IMR-90 (cell line): ENCODE measurements around the gene UGT1A10. TPM values are rescaled to one million over a fixed set of nuclear protein-coding genes. Genes with fewer than 3 reads are reported as not detected.
A peak's percentile ranks its signal among the peaks of the same experiment; 100 is the strongest.

ENCODE experiments used
- ATAC-seq: fragments of 200-7000 bp; cut with Tn5 transposase; 2 replicates; pipeline ENCODE4 v1.9.1; 2020; ENCODE audit warnings: low read depth, mild to moderate bottlenecking, moderate library complexity
- BruUV-seq: library from RNA; stranded (reverse); fragments of 400-500 nt; replicated peaks from 2 replicates; lab custom pipeline; 2021; lab: Mats Ljungman, UMichigan
- CTCF ChIA-PET: fragments of 300-600 bp; formaldehyde crosslinking; extraction: SDS; loops from one replicate; lab custom pipeline; 2021; ENCODE audit warnings: antibody characterized with exemption; lab: Yijun Ruan, JAX
- POLR2A ChIA-PET: fragments of 300-600 bp; sonication (Branson Sonifier 250); formaldehyde crosslinking; loops from one replicate; lab custom pipeline; 2022; ENCODE audit warnings: antibody characterized with exemption; ENCODE audit not compliant: unreplicated experiment; lab: Charles Lee
- DNase-seq: peaks from one replicate; pipeline ENCODE4 v3.0.0; 2013
- H2AFZ ChIP-seq: replicated peaks from 2 replicates; pipeline ENCODE3; 2013; ENCODE audit warnings: low read length, mild to moderate bottlenecking; ENCODE audit not compliant: poor library complexity
- H2AK5ac ChIP-seq: 2 replicates; pipeline ENCODE4 v1.6.1; 2013; ENCODE audit warnings: low read depth, low read length, inconsistent platforms
- H2AK9ac ChIP-seq: replicated peaks from 2 replicates; pipeline ENCODE3; 2013; ENCODE audit warnings: mild to moderate bottlenecking, low read depth, low read length, moderate library complexity; ENCODE audit not compliant: poor library complexity
- H2BK120ac ChIP-seq: 2 replicates; pipeline ENCODE4 v1.6.1; 2013; ENCODE audit warnings: low read depth, low read length, inconsistent platforms
- H2BK15ac ChIP-seq: 3 replicates; pipeline ENCODE4 v1.6.1; 2013; ENCODE audit warnings: low read depth, low read length, inconsistent platforms
- H2BK20ac ChIP-seq: 2 replicates; pipeline ENCODE4 v1.6.1; 2013; ENCODE audit warnings: low read depth, mild to moderate bottlenecking, inconsistent platforms, low read length, moderate library complexity
- H2BK5ac ChIP-seq: 2 replicates; pipeline ENCODE4 v1.6.1; 2013; ENCODE audit warnings: mild to moderate bottlenecking, low read depth, low read length, inconsistent platforms; ENCODE audit not compliant: poor library complexity, severe bottlenecking
- H3K14ac ChIP-seq: replicated peaks from 2 replicates; pipeline ENCODE4 v1.6.1; 2013; ENCODE audit warnings: low read depth, low read length, inconsistent platforms
- H3K18ac ChIP-seq: 2 replicates; pipeline ENCODE4 v1.6.1; 2013; ENCODE audit warnings: low read depth, low read length, control low read depth
- H3K23ac ChIP-seq: 2 replicates; pipeline ENCODE4 v1.6.1; 2013; ENCODE audit warnings: low read depth, low read length, inconsistent platforms
- H3K27ac ChIP-seq: 2 replicates; pipeline ENCODE4 v1.5.1; 2013; ENCODE audit warnings: mild to moderate bottlenecking, control low read depth, low read length; ENCODE audit not compliant: insufficient read depth
- H3K27me3 ChIP-seq: 2 replicates; pipeline ENCODE4 v1.6.1; 2013; ENCODE audit warnings: low read length; ENCODE audit not compliant: control insufficient read depth, insufficient read depth
- H3K36me3 ChIP-seq: 2 replicates; pipeline ENCODE4 v1.6.1; 2013; ENCODE audit warnings: low read length, mixed read lengths; ENCODE audit not compliant: control insufficient read depth, insufficient read depth
- H3K4ac ChIP-seq: 2 replicates; pipeline ENCODE4 v1.6.1; 2013; ENCODE audit warnings: low read depth, low read length, inconsistent platforms
- H3K4me1 ChIP-seq: 2 replicates; pipeline ENCODE4 v1.6.1; 2013; ENCODE audit warnings: low read length, mixed read lengths; ENCODE audit not compliant: control insufficient read depth, insufficient read depth
- H3K4me2 ChIP-seq: 2 replicates; pipeline ENCODE4 v1.6.1; 2013; ENCODE audit warnings: low read depth, mild to moderate bottlenecking, control low read depth, low read length, moderate library complexity
- H3K4me3 ChIP-seq: 2 replicates; pipeline ENCODE4 v1.5.1; 2013; ENCODE audit warnings: low read depth, mild to moderate bottlenecking, control low read depth, low read length, moderate library complexity; ENCODE audit not compliant: insufficient read depth
- H3K56ac ChIP-seq: 2 replicates; pipeline ENCODE4 v1.6.1; 2013; ENCODE audit warnings: low read length, inconsistent platforms; ENCODE audit not compliant: insufficient read depth; ENCODE audit errors: extremely low read depth
- H3K79me1 ChIP-seq, 2 experiments: 2 replicates each; pipeline ENCODE4 v1.6.1; 2013; ENCODE audit warnings: low read length in 2 of 2, inconsistent platforms in 1 of 2, low read depth in 1 of 2
- H3K9ac ChIP-seq: 2 replicates; pipeline ENCODE4 v1.6.1; 2013; ENCODE audit warnings: low read depth, low read length, control low read depth
- H3K9me1 ChIP-seq: 2 replicates; pipeline ENCODE4 v1.6.1; 2013; ENCODE audit warnings: low read length, inconsistent platforms; ENCODE audit not compliant: insufficient read depth
- H3K9me3 ChIP-seq: 2 replicates; pipeline ENCODE4 v1.6.1; 2013; ENCODE audit warnings: low read length; ENCODE audit not compliant: control insufficient read depth, insufficient read depth
- H4K20me1 ChIP-seq: 2 replicates; pipeline ENCODE4 v1.6.1; 2013; ENCODE audit warnings: low read length, inconsistent platforms; ENCODE audit not compliant: insufficient read depth
- H4K5ac ChIP-seq: 2 replicates; pipeline ENCODE4 v1.6.1; 2013; ENCODE audit warnings: mild to moderate bottlenecking, low read depth, low read length, control low read depth
- H4K8ac ChIP-seq, 2 experiments: 2 replicates each; pipeline ENCODE4 v1.6.1; 2013; ENCODE audit warnings: low read depth in 2 of 2, low read length in 2 of 2, control low read depth in 1 of 2, inconsistent platforms in 1 of 2
- H4K91ac ChIP-seq: 2 replicates; pipeline ENCODE4 v1.6.1; 2013; ENCODE audit warnings: low read depth, low read length, inconsistent platforms; ENCODE audit not compliant: insufficient read depth
- BHLHE40 ChIP-seq: fragments of 150-350 bp; IDR thresholded peaks from 2 replicates; pipeline ENCODE4 v1.6.1; 2016; ENCODE audit warnings: mild to moderate bottlenecking, low read depth, low read length
- CEBPB ChIP-seq: IDR thresholded peaks from 2 replicates; pipeline ENCODE4 v1.6.1; 2012; ENCODE audit warnings: low read depth, low read length, improper control_type of control experiment
- CHD1 ChIP-seq: IDR thresholded peaks from 2 replicates; pipeline ENCODE4 v1.6.1; 2012; ENCODE audit warnings: low read depth, low read length, improper control_type of control experiment
- CTCF ChIP-seq: conservative IDR thresholded peaks from 2 replicates; pipeline ENCODE4 v1.5.1; 2012; ENCODE audit warnings: mild to moderate bottlenecking, low read depth, low read length, improper control_type of control experiment
- ELK1 ChIP-seq: fragments of 150-350 bp; IDR thresholded peaks from 2 replicates; pipeline ENCODE4 v1.6.1; 2016; ENCODE audit warnings: low read depth, mild to moderate bottlenecking, low read length, moderate library complexity, borderline replicate concordance
- MAFK ChIP-seq: IDR thresholded peaks from 2 replicates; pipeline ENCODE4 v1.6.1; 2012; ENCODE audit warnings: low read depth, low read length, improper control_type of control experiment
- MAZ ChIP-seq: IDR thresholded peaks from 2 replicates; pipeline ENCODE4 v1.6.1; 2012; ENCODE audit warnings: low read depth, mild to moderate bottlenecking, low read length, improper control_type of control experiment, moderate library complexity, borderline replicate concordance
- NFE2L2 ChIP-seq: fragments of 150-350 bp; IDR thresholded peaks from 2 replicates; pipeline ENCODE4 v1.6.1; 2016; ENCODE audit warnings: low read depth, mild to moderate bottlenecking, low read length
- POLR2A ChIP-seq: IDR thresholded peaks from 2 replicates; pipeline ENCODE4 v1.6.1; 2012; ENCODE audit warnings: mild to moderate bottlenecking, low read depth, low read length
- RAD21 ChIP-seq: IDR thresholded peaks from 2 replicates; pipeline ENCODE4 v1.6.1; 2012; ENCODE audit warnings: low read length, improper control_type of control experiment
- RFX5 ChIP-seq: IDR thresholded peaks from 2 replicates; pipeline ENCODE4 v1.8.0; 2012; ENCODE audit warnings: low read depth, mild to moderate bottlenecking, low read length, moderate library complexity
- SMC3 ChIP-seq: fragments of 150-350 bp; IDR thresholded peaks from 2 replicates; pipeline ENCODE4 v1.6.1; 2016; ENCODE audit warnings: low read depth, mild to moderate bottlenecking, antibody characterized with exemption, low read length, moderate library complexity
- USF2 ChIP-seq: fragments of 150-350 bp; IDR thresholded peaks from 2 replicates; pipeline ENCODE4 v1.6.1; 2017; ENCODE audit warnings: mild to moderate bottlenecking, antibody characterized with exemption, low read length, low read depth
- WGBS, 2 experiments: methylation state at CpG; one replicate each; pipeline versions ENCODE4 v1.1.5 to v1.1.7; 2013; ENCODE audit warnings: missing lambda C conversion rate in 2 of 2; ENCODE audit not compliant: insufficient read length in 1 of 2; ENCODE audit errors: extremely low coverage in 2 of 2; 5-methylcytosine and 5-hydroxymethylcytosine counted together
- dilution Hi-C: fragments of 300-500 bp; cut with HindIII; formaldehyde crosslinking; loops from one replicate; pipeline ENCODE4 v1.14.3; 2018; ENCODE audit warnings: low sequenced_read_pairs; ENCODE audit not compliant: unreplicated experiment
- in situ Hi-C: fragments of 300-500 bp; cut with MboI; formaldehyde crosslinking; loops from 3 replicates; pipeline ENCODE4 v1.14.3; 2019; ENCODE audit warnings: low sequenced_read_pairs, inconsistent platforms, mixed read lengths
- intact Hi-C: fragments of 100-400 bp; cut with micrococcal nuclease; formaldehyde crosslinking; loops from 2 replicates; pipeline ENCODE4 v1.10.0; 2022
- polyA plus RNA-seq, 3 experiments: library from polyadenylated mRNA; depleted of rRNA; stranded (reverse); fragments of >200 nt; gene quantifications; 2 replicates each; pipeline ENCODE4 v1.2.3, GENCODE V29; 2012; ENCODE audit warnings: low replicate concordance in 1 of 3
- total RNA-seq: library from RNA; depleted of rRNA; stranded (reverse); fragments of >200 nt; gene quantifications from 2 replicates; pipeline ENCODE4 v1.2.3, GENCODE V29; 2012

The UGT1A10 gene
- total and polyA plus RNA-seq, 2 of the 4 experiments (the other 2 are of a cell fraction) = not detected

- Histone ChIP-seq H4K91ac (no peak overlapping the region), H2BK15ac (no peak overlapping the region), H3K9me3 (no peaks in the 10 kb centered on the region), H3K9ac (no peak overlapping the region), H3K18ac (no peak overlapping the region), H3K27me3 (peaks cover 8% of the 10 kb centered on the region), H3K4me2 (no peak overlapping the region), H2AK9ac (no peak overlapping the region), H3K9me1 (no peaks in the 10 kb centered on the region), H3K79me1 (no peaks in the 10 kb centered on the region), H4K8ac (no peak overlapping the region), H4K20me1 (no peaks in the 10 kb centered on the region), H2BK120ac (no peak overlapping the region), H2AFZ (peak overlapping the region; percentile 43), H3K23ac (no peak overlapping the region), H3K27ac (no peak overlapping the region), H2BK20ac (no peak overlapping the region), H3K36me3 (no peaks in the 10 kb centered on the region), H3K4me3 (no peak overlapping the region), H2AK5ac (no peak overlapping the region), H3K4ac (no peak overlapping the region), H3K4me1 (no peaks in the 10 kb centered on the region), H3K56ac (no peak overlapping the region), H2BK5ac (no peak overlapping the region), H4K5ac (no peak overlapping the region), H3K14ac (no peak overlapping the region)
- in situ Hi-C loops = no loop called here
- intact Hi-C loops = no loop called here
- CTCF ChIA-PET = no interaction called here
- POLR2A ChIA-PET = no interaction called here
- WGBS, 2 experiments = 60% methylated on average over 7 of the region's 9 CpGs; no CpG with 5 or more reads in 1 of the 2 experiments
- TF ChIP-seq USF2 (no peak), ELK1 (no peak), RFX5 (no peak), MAZ (no peak), CTCF (no peak), SMC3 (no peak), POLR2A (no peak), NFE2L2 (no peak), BHLHE40 (no peak), RAD21 (no peak), CEBPB (no peak), MAFK (no peak), CHD1 (no peak)
- BruUV-seq = no TSS peak
- ATAC-seq (no peak), DNase-seq (no peak)
- dilution Hi-C loops = no loop called here
Observed at GRCh38 chr2:233791883-233792329, 155.7 kb downstream of the UGT1A10 start.
